Measurements from ENCODE around the gene UBE2I. TPM values are rescaled to one million over a fixed set of nuclear protein-coding genes. Genes with fewer than 3 reads are reported as not detected.

The UBE2I gene
- polyA plus RNA-seq, 3 donors, result 33.1 to 65.3 (median 52.4) TPM

GRCh38 chr16:1345651-1346421, 36.4 kb downstream of the UBE2I start:
- WGBS, 3 donors, result 70 to 75% (median 72%) methylated on average over 26 to 31 of the region's 31 CpGs
- H3K27ac ChIP-seq (ENCODE audit: low read depth, low read length), result no peak overlapping the region

- 70 to 73% (median 72%) methylated on average over 32 to 34 of the region's 34 CpGs for WGBS, 3 donors
- no peak overlapping the region for H3K27ac ChIP-seq (ENCODE audit: low read depth, low read length)
Observed at GRCh38 chr16:1346422-1347285, 37.2 kb downstream of the UBE2I start.

- H3K27ac ChIP-seq (ENCODE audit: low read depth, low read length), result no peak overlapping the region
- WGBS, 3 donors, result 86 to 91% (median 90%) methylated on average over 31 of the region's 31 CpGs
Observed at GRCh38 chr16:1347286-1347855, 37.9 kb downstream of the UBE2I start.

GRCh38 chr16:1347962-1348361, 38.5 kb downstream of the UBE2I start:
- H3K27ac ChIP-seq (ENCODE audit: low read depth, low read length), result no peak overlapping the region
- 88 to 92% (median 90%) methylated on average over 29 of the region's 29 CpGs for WGBS, 3 donors

- 90 to 92% (median 90%) methylated on average over 15 of the region's 15 CpGs for WGBS, 3 donors
- no peak overlapping the region for H3K27ac ChIP-seq (ENCODE audit: low read depth, low read length)
Observed at GRCh38 chr16:1348441-1348840, 39.0 kb downstream of the UBE2I start.

GRCh38 chr16:1348926-1349325, 39.5 kb downstream of the UBE2I start:
- WGBS, 3 donors, result 80 to 86% (median 86%) methylated on average over 14 of the region's 14 CpGs
- no peak overlapping the region for H3K27ac ChIP-seq (ENCODE audit: low read depth, low read length)

- WGBS, 3 donors, result 85 to 92% (median 86%) methylated on average over 16 of the region's 16 CpGs
Observed at GRCh38 chr16:1349351-1349750, 39.9 kb downstream of the UBE2I start.

DNA sequence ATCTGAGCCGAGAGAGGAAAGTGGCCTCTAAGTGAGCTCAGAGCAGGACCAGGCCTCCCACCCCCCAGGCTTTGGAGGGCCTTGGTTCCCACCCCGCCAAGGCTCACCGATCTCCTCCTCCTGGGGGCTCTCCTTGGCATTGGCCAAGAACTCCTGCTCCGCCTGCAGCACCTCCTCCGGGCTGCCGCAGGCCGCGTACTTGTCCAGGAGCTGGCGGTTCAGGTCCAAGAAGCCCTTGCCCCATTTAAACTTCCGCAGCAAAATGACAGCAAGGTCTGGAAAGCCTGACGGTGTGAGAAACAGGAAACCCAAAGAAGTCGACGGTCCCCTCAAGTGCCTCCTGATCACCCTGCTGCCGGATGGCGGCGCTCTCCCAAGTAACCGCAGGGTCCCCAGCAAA, 40.5 kb downstream of the UBE2I start:
- 92 to 95% (median 92%) methylated on average over 17 of the region's 17 CpGs for WGBS, 3 donors
- H3K27ac ChIP-seq (ENCODE audit: low read depth, low read length), result no peak overlapping the region

More at GRCh38 chr16:1349351-1349750, 39.9 kb downstream of the UBE2I start:
- no peak overlapping the region for H3K27ac ChIP-seq (ENCODE audit: low read depth, low read length)

GRCh38 chr16:1350691-1351090, 41.3 kb downstream of the UBE2I start:
- H3K27ac ChIP-seq (ENCODE audit: low read depth, low read length), result no peak overlapping the region
- 72 to 85% (median 79%) methylated on average over 19 of the region's 19 CpGs for WGBS, 3 donors

DNA sequence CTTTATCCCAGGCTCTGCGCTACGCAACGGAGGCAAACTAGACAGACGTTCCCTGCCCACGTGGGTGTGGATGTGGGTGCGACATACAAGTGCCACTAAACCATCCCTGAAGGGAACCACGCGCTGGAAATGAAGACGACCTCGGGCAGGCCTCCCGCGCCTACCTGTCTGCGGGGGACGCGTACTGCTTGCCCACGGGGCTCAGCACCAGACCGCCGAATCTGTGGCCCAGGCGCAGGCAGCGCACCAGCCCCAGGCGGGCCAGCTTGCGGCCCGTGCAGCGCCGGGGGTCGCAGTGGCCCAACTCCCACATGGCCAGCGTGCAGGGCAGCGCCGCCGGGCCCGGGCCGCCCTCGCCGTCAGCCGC, 41.8 kb downstream of the UBE2I start:
- 0 to 1% (median 1%) methylated on average over 29 to 35 of the region's 35 CpGs for WGBS, 3 donors
- H3K27ac ChIP-seq (ENCODE audit: low read depth, low read length), result no peak overlapping the region

DNA sequence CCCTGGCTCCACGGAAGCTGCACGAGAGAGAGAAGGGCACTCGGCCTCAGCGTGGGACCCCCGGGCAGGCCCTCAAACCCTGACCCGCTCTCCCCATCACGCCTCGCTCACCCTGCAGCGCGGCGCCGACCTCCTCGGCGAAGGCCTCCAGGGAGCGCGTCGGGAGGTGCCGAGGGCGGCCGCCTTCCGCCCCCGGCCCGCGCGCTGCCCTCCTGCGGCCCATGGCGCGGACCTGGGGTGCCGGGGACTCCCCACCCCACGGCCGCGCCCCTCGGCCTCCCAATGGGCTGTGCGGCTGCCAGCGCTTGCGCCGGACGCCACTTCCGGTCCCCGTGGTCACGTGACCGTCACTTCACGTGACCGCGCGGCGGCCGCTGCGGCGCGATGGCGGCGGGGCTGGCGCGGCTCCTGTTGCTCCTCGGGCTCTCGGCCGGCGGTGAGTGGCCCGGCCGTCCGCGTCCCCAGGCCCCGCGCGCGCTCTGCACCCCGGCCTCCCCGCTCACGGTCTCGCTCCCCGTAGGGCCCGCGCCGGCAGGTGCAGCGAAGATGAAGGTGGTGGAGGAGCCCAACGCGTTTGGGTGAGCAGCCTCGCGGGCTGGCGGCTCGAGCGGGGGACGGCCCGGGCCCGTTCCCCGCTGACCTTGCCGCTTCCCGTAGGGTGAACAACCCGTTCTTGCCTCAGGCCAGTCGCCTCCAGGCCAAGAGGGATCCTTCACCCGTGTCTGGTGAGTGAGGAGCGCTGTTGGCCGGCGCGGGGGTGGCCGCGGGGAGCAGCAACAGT, 42.3 kb downstream of the UBE2I start, which contains the start of the genes GNPTG and TSR3:
Gene GNPTG (plus strand): TSS at position 350 of the 781 bp plus-strand sequence. CDS start 35 bp downstream, at position 385.
Gene TSR3 (minus strand): TSS at position 297 of the 781 bp plus-strand sequence. CDS start 74 bp downstream, at position 223.
- 0 to 1% (median 0%) methylated on average over 61 to 98 of the region's 98 CpGs for WGBS, 3 donors
- no peak within 1 kb of the TSS for H3K27ac ChIP-seq (ENCODE audit: low read depth, low read length)

DNA sequence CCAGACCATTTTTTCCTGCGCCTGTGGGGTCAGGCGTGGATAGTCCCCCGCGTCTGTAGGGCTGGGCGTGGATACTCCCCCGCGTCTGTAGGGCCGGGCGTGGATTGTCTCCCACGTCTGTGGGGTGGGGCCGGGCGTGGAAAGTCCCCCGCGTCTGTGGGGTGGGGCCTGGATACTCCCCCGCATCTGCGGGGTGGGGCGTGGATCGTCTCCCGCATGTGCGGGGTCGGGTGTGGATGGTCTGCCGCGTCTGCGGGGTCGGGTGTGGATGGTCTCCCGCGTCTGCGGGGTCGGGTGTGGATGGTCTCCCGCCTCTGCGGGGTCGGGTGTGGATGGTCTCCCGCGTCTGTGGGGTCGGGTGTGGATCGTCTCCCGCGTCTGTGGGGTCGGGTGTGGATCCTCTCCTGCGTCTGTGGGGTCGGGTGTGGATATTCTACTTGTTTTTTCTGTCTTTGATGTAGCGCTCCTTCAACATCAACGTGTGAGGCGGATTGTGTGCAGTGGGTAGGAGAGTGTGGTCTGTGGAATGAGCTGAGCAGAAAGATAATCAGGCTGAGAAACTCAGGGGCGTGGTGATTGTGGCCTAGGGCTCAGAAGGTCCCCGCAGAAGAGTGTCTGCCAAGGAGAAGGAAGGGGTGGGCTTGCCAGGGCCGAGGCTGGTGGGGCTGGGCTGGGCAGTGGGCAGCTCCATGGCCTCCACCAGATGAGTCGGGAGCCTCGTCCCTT, 45.5 kb downstream of the UBE2I start:
- 87 to 90% (median 90%) methylated on average over 47 to 49 of the region's 49 CpGs for WGBS, 3 donors
- no peak overlapping the region for H3K27ac ChIP-seq (ENCODE audit: low read depth, low read length)

- 79 to 84% (median 84%) methylated on average over 14 to 15 of the region's 15 CpGs for WGBS, 3 donors
- no peak overlapping the region for H3K27ac ChIP-seq (ENCODE audit: low read depth, low read length)
Observed at GRCh38 chr16:1355591-1355990, 46.2 kb downstream of the UBE2I start.

- no peak overlapping the region for H3K27ac ChIP-seq (ENCODE audit: low read depth, low read length)
- 70 to 83% (median 81%) methylated on average over 28 to 33 of the region's 33 CpGs for WGBS, 3 donors
Observed at GRCh38 chr16:1356061-1356900, 46.8 kb downstream of the UBE2I start.

- 85 to 88% (median 88%) methylated on average over 19 of the region's 19 CpGs for WGBS, 3 donors
- H3K27ac ChIP-seq (ENCODE audit: low read depth, low read length), result no peak overlapping the region
Observed at GRCh38 chr16:1357906-1358566, 48.6 kb downstream of the UBE2I start.

- 93 to 95% (median 94%) methylated on average over 41 to 43 of the region's 43 CpGs for WGBS, 3 donors
- no peak overlapping the region for H3K27ac ChIP-seq (ENCODE audit: low read depth, low read length)
Observed at GRCh38 chr16:1361685-1362360, 52.4 kb downstream of the UBE2I start.
